PC-9 (cell line): Measurements from ENCODE around the gene DYRK3.

Experiments
- CTCF ChIP-seq: fragments of 200-600 bp; sonication (generic); conservative IDR thresholded peaks from 2 replicates; pipeline ENCODE4 v1.6.1; 2017; ENCODE audit warnings: mixed run types, antibody characterized with exemption, mild to moderate bottlenecking, moderate library complexity
- EZH2 ChIP-seq: fragments of 200-600 bp; sonication (generic); IDR thresholded peaks from 2 replicates; pipeline ENCODE4 v1.8.0; 2017; ENCODE audit warnings: antibody characterized with exemption, low read depth

- no peak for TF ChIP-seq CTCF
- TF ChIP-seq EZH2, result no peak
Measured at GRCh38 chr1:206691604-206692003, 56.3 kb downstream of the DYRK3 start.
